K562 (cell line): Measurements from ENCODE around the gene USHBP1. TPM values are rescaled to one million over a fixed set of nuclear protein-coding genes. Genes with fewer than 3 reads are reported as not detected.

Source experiments
- ATAC-seq: fragments of 200-7000 bp; cut with Tn5 transposase; 3 replicates; pipeline ENCODE4 v1.9.1; 2020; ENCODE audit warnings: moderate library complexity
- BruUV-seq: library from RNA; stranded (reverse); fragments of 400-500 nt; replicated peaks from 2 replicates; lab custom pipeline; 2021; lab: Mats Ljungman, UMichigan
- CTCF ChIA-PET: fragments of 300-600 bp; formaldehyde crosslinking; extraction: SDS; loops from one replicate; lab custom pipeline; 2021; ENCODE audit warnings: low intra/inter-chr PET ratio; lab: Yijun Ruan, JAX
- POLR2A ChIA-PET: fragments of 300-600, 350-650 bp; sonication (Branson Sonifier 250); formaldehyde crosslinking; extraction: SDS; loops from one replicate; lab custom pipeline; 2021; ENCODE audit warnings: antibody characterized with exemption, inconsistent platforms; lab: Yijun Ruan, JAX
- DNase-seq, 4 experiments: peaks; one replicate each; pipeline versions ENCODE4 v3.0.0 to v3.0.0-alpha.2; 2011 to 2018; ENCODE audit warnings: low spot score in 3 of 4, mixed read lengths in 3 of 4; ENCODE audit errors: extremely low read depth in 1 of 4
- FAIRE-seq: peaks from 2 replicates; lab custom pipeline; 2011; peaks lifted over from hg19 to GRCh38; lab: Jason Lieb, UNC
- H2AFZ ChIP-seq: 2 replicates; pipeline ENCODE4 v1.6.0; 2011; ENCODE audit warnings: low read depth, low read length, control low read depth, inconsistent platforms
- H3K27ac ChIP-seq: fragments of 200-600 bp; 3 replicates; pipeline ENCODE4 v1.8.0; 2011; ENCODE audit warnings: low read depth, mild to moderate bottlenecking, control low read depth, inconsistent platforms, low read length, moderate library complexity, mixed read lengths; ENCODE audit errors: extremely low read depth
- H3K27me3 ChIP-seq, 2 experiments: fragments of 300-600 bp in 1 of 2; 2 replicates in 1 of 2; 3 replicates in 1 of 2; pipeline versions ENCODE4 v1.6.0 to v1.8.0; 2011; ENCODE audit warnings: inconsistent platforms in 2 of 2, low read length in 2 of 2, mild to moderate bottlenecking in 1 of 2, mixed read lengths in 1 of 2, moderate library complexity in 1 of 2; ENCODE audit not compliant: control insufficient read depth in 2 of 2, insufficient read depth in 2 of 2
- H3K36me3 ChIP-seq: fragments of 300-600 bp; 3 replicates; pipeline ENCODE4 v1.8.0; 2011; ENCODE audit warnings: mild to moderate bottlenecking, low read length, inconsistent platforms; ENCODE audit not compliant: control insufficient read depth, insufficient read depth
- H3K4me1 ChIP-seq, 2 experiments: fragments of 200-600 bp in 1 of 2; replicated peaks in 1 of 2; 2 replicates in 1 of 2; 3 replicates in 1 of 2; pipeline versions ENCODE4 v1.5.1 to v1.8.0; 2011; ENCODE audit warnings: inconsistent platforms in 2 of 2, low read length in 2 of 2, mild to moderate bottlenecking in 1 of 2, mixed read lengths in 1 of 2, moderate library complexity in 1 of 2; ENCODE audit not compliant: control insufficient read depth in 2 of 2, insufficient read depth in 2 of 2
- H3K4me2 ChIP-seq: 2 replicates; pipeline ENCODE4 v1.6.1; 2011; ENCODE audit warnings: low read length, control low read depth, inconsistent platforms, mixed read lengths; ENCODE audit not compliant: insufficient read depth
- H3K4me3 ChIP-seq: fragments of 200-600 bp; sonication (generic), shearing (Covaris generic); 2 replicates; pipeline ENCODE4 v1.5.1; 2016; ENCODE audit warnings: control low read depth, inconsistent platforms
- H3K79me2 ChIP-seq: fragments of 200-600 bp; 3 replicates; pipeline ENCODE4 v1.8.0; 2011; ENCODE audit warnings: low read length, inconsistent platforms; ENCODE audit not compliant: control insufficient read depth, insufficient read depth
- H3K9ac ChIP-seq, 2 experiments: 2 replicates each; pipeline versions ENCODE4 v1.6.0 to v1.6.1; 2011; ENCODE audit warnings: low read depth in 2 of 2, low read length in 2 of 2, control low read depth in 1 of 2, inconsistent platforms in 1 of 2, mild to moderate bottlenecking in 1 of 2, mixed read lengths in 1 of 2; ENCODE audit not compliant: insufficient read depth in 1 of 2
- H3K9me1 ChIP-seq: one replicate; pipeline ENCODE4 v1.6.0; 2011; ENCODE audit warnings: inconsistent platforms, mild to moderate bottlenecking, low read length, moderate library complexity; ENCODE audit not compliant: control insufficient read depth, insufficient read depth
- H3K9me3 ChIP-seq: replicated peaks from 2 replicates; pipeline ENCODE4 v1.5.1; 2011; ENCODE audit warnings: low read depth, low read length, inconsistent platforms; ENCODE audit not compliant: control insufficient read depth, insufficient read depth
- H4K20me1 ChIP-seq: replicated peaks from 2 replicates; pipeline ENCODE4 v1.6.1; 2011; ENCODE audit warnings: low read length, inconsistent platforms, mixed read lengths; ENCODE audit not compliant: control insufficient read depth, insufficient read depth
- ADNP ChIP-seq: fragments of 200-800 bp; sonication (Bioruptor generic); IDR thresholded peaks from 2 replicates; pipeline ENCODE4 v1.6.1; 2016; ENCODE audit warnings: missing genetic modification characterization, missing compliant biosample characterization
- BCOR ChIP-seq: fragments of 450-650 bp; IDR thresholded peaks from 2 replicates; pipeline ENCODE4 v1.6.1; 2016
- CBX1 ChIP-seq: sonication (generic); IDR thresholded peaks from 2 replicates; pipeline ENCODE4 v1.6.1; 2016; ENCODE audit warnings: antibody characterized with exemption, low read depth, mild to moderate bottlenecking
- CHCHD3 ChIP-seq: fragments of 250-450 bp; sonication (Bioruptor Pico); IDR thresholded peaks from 2 replicates; pipeline ENCODE4 v2.1.2; 2022; ENCODE audit warnings: mild to moderate bottlenecking
- DDX20 ChIP-seq: fragments of 450-650 bp; IDR thresholded peaks from 2 replicates; pipeline ENCODE4 v1.6.1; 2016; ENCODE audit warnings: missing genetic modification characterization, low read depth, mild to moderate bottlenecking, missing compliant biosample characterization, moderate library complexity
- HDAC1 ChIP-seq, 2 experiments: fragments of 450-650 bp; IDR thresholded peaks; 2 replicates each; pipeline ENCODE4 v1.6.1; 2016 to 2017; ENCODE audit warnings: inconsistent platforms in 1 of 2, mild to moderate bottlenecking in 1 of 2, moderate library complexity in 1 of 2
- HDAC2 ChIP-seq: fragments of 450-650 bp; IDR thresholded peaks from 2 replicates; pipeline ENCODE4 v1.6.1; 2016; ENCODE audit warnings: mild to moderate bottlenecking
- KDM1A ChIP-seq, 2 experiments: fragments of 450-650 bp; IDR thresholded peaks; 2 replicates each; pipeline ENCODE4 v1.6.1; 2016; ENCODE audit warnings: mild to moderate bottlenecking in 2 of 2
- KLF13 ChIP-seq: fragments of 450-650 bp; IDR thresholded peaks from 2 replicates; pipeline ENCODE4 v1.6.1; 2016; ENCODE audit warnings: missing genetic modification characterization, low read depth, mild to moderate bottlenecking, missing compliant biosample characterization, moderate library complexity, borderline replicate concordance
- NFE2 ChIP-seq: IDR thresholded peaks from 2 replicates; pipeline ENCODE4 v1.6.1; 2014; ENCODE audit warnings: antibody characterized with exemption, low read depth
- RCOR1 ChIP-seq, 2 experiments: IDR thresholded peaks; 2 replicates each; pipeline ENCODE4 v1.6.1; 2012; ENCODE audit warnings: low read depth in 2 of 2, low read length in 2 of 2, borderline replicate concordance in 1 of 2, improper control_type of control experiment in 1 of 2
- SAFB ChIP-seq: fragments of 200-400 bp; formaldehyde crosslinking; IDR thresholded peaks from 2 replicates; pipeline ENCODE4 v1.6.1; 2017; ENCODE audit warnings: low read depth, low read length, borderline replicate concordance
- SMARCA5 ChIP-seq: fragments of 450-650 bp; IDR thresholded peaks from 2 replicates; pipeline ENCODE4 v1.6.1; 2016
- SPI1 ChIP-seq: IDR thresholded peaks from 2 replicates; pipeline ENCODE4 v1.6.1; 2011; ENCODE audit warnings: low read depth, low read length, control low read depth, borderline replicate concordance
- SRSF3 ChIP-seq: fragments of 200-400 bp; formaldehyde crosslinking; IDR thresholded peaks from 2 replicates; pipeline ENCODE4 v1.6.1; 2016; ENCODE audit warnings: mild to moderate bottlenecking, low read length, moderate library complexity; ENCODE audit not compliant: insufficient read depth
- ZFP36 ChIP-seq: fragments of 150-350 bp; IDR thresholded peaks from 2 replicates; pipeline ENCODE4 v1.6.1; 2018; ENCODE audit warnings: low read length, low read depth; ENCODE audit not compliant: partially characterized antibody
- ZKSCAN8 ChIP-seq: fragments of 200-800 bp; sonication (Bioruptor generic); IDR thresholded peaks from 2 replicates; pipeline ENCODE4 v1.6.1; 2016; ENCODE audit warnings: missing genetic modification characterization, missing compliant biosample characterization
- ZNF717 ChIP-seq: fragments of 250-450 bp; sonication (Bioruptor Pico); IDR thresholded peaks from 2 replicates; pipeline ENCODE4 v1.5.0; 2021
- WGBS: fragments of 100-300 bp; shearing (Covaris generic); methylation state at CpG from one replicate; pipeline ENCODE4 v1.1.6; 2016; ENCODE audit warnings: low coverage, mixed read lengths; ENCODE audit not compliant: insufficient coverage; ENCODE audit errors: missing lambda C conversion rate; 5-methylcytosine and 5-hydroxymethylcytosine counted together
- in situ Hi-C: fragments of 300-500 bp; cut with MboI; formaldehyde crosslinking; loops from 4 replicates; pipeline ENCODE4 v1.15.0; 2018; ENCODE audit warnings: inconsistent platforms, mixed read lengths
- intact Hi-C: fragments of 100-400 bp; cut with micrococcal nuclease; formaldehyde crosslinking; loops from 2 replicates; pipeline ENCODE4 v1.14.2; 2022
- polyA plus RNA-seq, 8 experiments: library from polyadenylated mRNA; depleted of rRNA in 4 of 8; stranded (reverse) in 5 of 8; unstranded in 3 of 8; fragments of >200 nt; fragmentation: Nextera tagmentation in 2 of 8; fragmentation: Illumina TruSeq in 1 of 8; extraction: Ambion mirVana in 2 of 8; extraction: Trizol in 1 of 8; gene quantifications; 2 replicates each; pipeline versions ENCODE4 v1.2.1 to v1.2.3, GENCODE V29; 2011 to 2014; ENCODE audit warnings: inconsistent platforms in 1 of 8, missing spikeins in 1 of 8
- total RNA-seq, 7 experiments: library from RNA; depleted of rRNA in 6 of 7; stranded (reverse); fragments of >200 nt in 6 of 7; fragmentation: Illumina TruSeq in 2 of 7; extraction: Trizol in 2 of 7; gene quantifications; 2 replicates each; pipeline versions ENCODE4 v1.2.1 to v1.2.3, GENCODE V29; 2011 to 2021; ENCODE audit warnings: low replicate concordance in 1 of 7
- TF ChIP-seq, protein P1 (sequence below): sonication (generic); formaldehyde crosslinking; IDR thresholded peaks from 2 replicates; pipeline ENCODE4 v1.8.0; 2022; ENCODE audit warnings: mild to moderate bottlenecking, missing genetic modification reagents

USHBP1 gene
- total and polyA plus RNA-seq, 9 of the 15 experiments (the other 6 are each of a cell fraction or from before 2014, with no cell fraction given), result 0.03 to 0.10 (median 0.05) TPM; not detected in 5

DNA sequence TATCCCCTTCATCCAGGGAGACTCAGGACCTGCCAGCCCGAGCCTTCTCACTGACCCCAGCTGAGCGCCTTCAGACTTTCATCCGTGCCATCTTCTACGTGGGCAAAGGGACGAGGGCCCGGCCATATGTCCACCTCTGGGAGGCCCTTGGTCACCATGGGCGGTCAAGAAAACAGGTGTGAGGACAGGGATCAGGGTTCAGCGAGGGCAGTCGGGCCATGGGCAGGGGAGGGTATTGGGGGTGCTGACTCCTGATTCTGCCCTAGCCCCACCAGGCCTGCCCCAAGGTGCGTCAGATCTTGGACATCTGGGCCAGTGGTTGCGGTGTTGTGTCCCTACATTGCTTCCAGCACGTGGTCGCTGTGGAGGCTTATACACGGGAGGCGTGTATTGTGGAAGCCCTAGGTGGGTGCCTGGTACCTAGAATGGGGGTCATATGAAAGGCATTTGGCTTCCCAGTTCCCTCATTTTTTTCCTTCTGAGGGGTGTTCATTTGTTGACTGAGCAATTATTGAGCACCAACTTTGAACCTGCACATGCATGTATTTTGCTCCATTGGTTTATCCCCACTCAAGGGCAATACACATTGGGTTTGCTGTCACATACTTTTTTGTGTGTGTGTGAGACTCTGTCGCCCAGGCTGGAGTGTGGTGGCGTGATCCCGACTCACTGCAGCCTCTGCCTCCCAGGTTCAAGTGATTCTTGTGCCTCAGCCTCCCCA lies 21.0 kb upstream of the USHBP1 start:
- Histone ChIP-seq H3K27ac (no peak overlapping the region), H3K4me3 (no peak overlapping the region)
- 84% methylated on average over 16 of the region's 18 CpGs for WGBS
- TF ChIP-seq SRSF3, result no peak
- TF ChIP-seq ZKSCAN8 (CRISPR knock-in tag), result peak; percentile 99
- peak; percentile 91 for TF ChIP-seq BCOR
- no peak for TF ChIP-seq SAFB
- TF ChIP-seq HDAC2, result peak; percentile 42; the same call in 1 of the 2 replicates
- no peak for TF ChIP-seq KLF13 (tag)
- peak; percentile 48; the same call in 1 of the 2 replicates for TF ChIP-seq CBX1
- TF ChIP-seq DDX20, result no peak
- TF ChIP-seq SPI1, result no peak
- no peak for TF ChIP-seq CHCHD3
- 0 out of 2 replicates have a peak, but pooled peaks have one; percentile 14 for TF ChIP-seq SMARCA5
- peak; percentile 63 to 70; a peak in 2 of 4 replicates for TF ChIP-seq KDM1A (IDR thresholded peaks at IDR 0.05)
- TF ChIP-seq, protein P1, sequence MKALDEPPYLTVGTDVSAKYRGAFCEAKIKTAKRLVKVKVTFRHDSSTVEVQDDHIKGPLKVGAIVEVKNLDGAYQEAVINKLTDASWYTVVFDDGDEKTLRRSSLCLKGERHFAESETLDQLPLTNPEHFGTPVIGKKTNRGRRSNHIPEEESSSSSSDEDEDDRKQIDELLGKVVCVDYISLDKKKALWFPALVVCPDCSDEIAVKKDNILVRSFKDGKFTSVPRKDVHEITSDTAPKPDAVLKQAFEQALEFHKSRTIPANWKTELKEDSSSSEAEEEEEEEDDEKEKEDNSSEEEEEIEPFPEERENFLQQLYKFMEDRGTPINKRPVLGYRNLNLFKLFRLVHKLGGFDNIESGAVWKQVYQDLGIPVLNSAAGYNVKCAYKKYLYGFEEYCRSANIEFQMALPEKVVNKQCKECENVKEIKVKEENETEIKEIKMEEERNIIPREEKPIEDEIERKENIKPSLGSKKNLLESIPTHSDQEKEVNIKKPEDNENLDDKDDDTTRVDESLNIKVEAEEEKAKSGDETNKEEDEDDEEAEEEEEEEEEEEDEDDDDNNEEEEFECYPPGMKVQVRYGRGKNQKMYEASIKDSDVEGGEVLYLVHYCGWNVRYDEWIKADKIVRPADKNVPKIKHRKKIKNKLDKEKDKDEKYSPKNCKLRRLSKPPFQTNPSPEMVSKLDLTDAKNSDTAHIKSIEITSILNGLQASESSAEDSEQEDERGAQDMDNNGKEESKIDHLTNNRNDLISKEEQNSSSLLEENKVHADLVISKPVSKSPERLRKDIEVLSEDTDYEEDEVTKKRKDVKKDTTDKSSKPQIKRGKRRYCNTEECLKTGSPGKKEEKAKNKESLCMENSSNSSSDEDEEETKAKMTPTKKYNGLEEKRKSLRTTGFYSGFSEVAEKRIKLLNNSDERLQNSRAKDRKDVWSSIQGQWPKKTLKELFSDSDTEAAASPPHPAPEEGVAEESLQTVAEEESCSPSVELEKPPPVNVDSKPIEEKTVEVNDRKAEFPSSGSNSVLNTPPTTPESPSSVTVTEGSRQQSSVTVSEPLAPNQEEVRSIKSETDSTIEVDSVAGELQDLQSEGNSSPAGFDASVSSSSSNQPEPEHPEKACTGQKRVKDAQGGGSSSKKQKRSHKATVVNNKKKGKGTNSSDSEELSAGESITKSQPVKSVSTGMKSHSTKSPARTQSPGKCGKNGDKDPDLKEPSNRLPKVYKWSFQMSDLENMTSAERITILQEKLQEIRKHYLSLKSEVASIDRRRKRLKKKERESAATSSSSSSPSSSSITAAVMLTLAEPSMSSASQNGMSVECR, result no peak
- TF ChIP-seq ZNF717 (CRISPR knock-in tag), result no peak
- TF ChIP-seq RCOR1 (IDR thresholded peaks at IDR 0.05; ENCODE audit: borderline replicate concordance in 1 of 2, low read depth in 2 of 2, low read length in 2 of 2), result peak in 1 of 2 experiments; percentile 70; a peak in 1 of 4 replicates
- TF ChIP-seq ADNP (tag), result peak; percentile 71
- TF ChIP-seq HDAC1 (IDR thresholded peaks at IDR 0.05), result peak in 1 of 2 experiments; percentile 39; a peak in 1 of 4 replicates
- TF ChIP-seq NFE2, result no peak
- TF ChIP-seq ZFP36, result peak; percentile 67
- TF ChIP-seq, all 486 proteins: peak for 10
- ChIA-PET POLR2A (no interaction called here), CTCF (no interaction called here)
- peaks cover 13% of the 10 kb centered on the region; the same call in 1 of the 3 replicates for H3K36me3 ChIP-seq
- DNase-seq (no peak), ATAC-seq (no peak), FAIRE-seq (no peak)
- no peaks in the 10 kb centered on the region for H3K9me1 ChIP-seq
- H3K4me2 ChIP-seq, result no peak overlapping the region
- intact Hi-C loops, result no loop called here
- H2AFZ ChIP-seq, result no peak overlapping the region
- H4K20me1 ChIP-seq, result peaks cover 6% of the 10 kb centered on the region; the same call in 1 of the 2 replicates
- BruUV-seq, result no TSS peak
- H3K4me1 ChIP-seq, result peaks cover 2 to 43% of the 10 kb centered on the region in 2 experiments
- H3K79me2 ChIP-seq, result peaks cover 5% of the 10 kb centered on the region; the same call in 2 of the 3 replicates
- no peaks in the 10 kb centered on the region for H3K9me3 ChIP-seq
- in situ Hi-C loops, result loop anchor here (5.0 kb wide), 1 partner anchor 213 kb away; no protein-coding TSS in a partner anchor
- H3K27me3 ChIP-seq, result no peaks in the 10 kb centered on the region
- no peak overlapping the region for H3K9ac ChIP-seq
